H1 (cell line): ENCODE data around the gene RAB44. TPM values are rescaled to one million over a fixed set of nuclear protein-coding genes. Genes with fewer than 3 reads are reported as not detected.

ENCODE experiments used
- FOSL1 ChIP-seq: IDR thresholded peaks from 2 replicates; pipeline ENCODE4 v1.6.1; 2011; ENCODE audit warnings: mild to moderate bottlenecking, low read depth, low read length, moderate library complexity; ENCODE audit not compliant: insufficient read depth
- RBBP5 ChIP-seq: IDR thresholded peaks from 2 replicates; pipeline ENCODE4 v1.7.1; 2012; ENCODE audit warnings: low read depth, mild to moderate bottlenecking, inconsistent platforms, low read length, moderate library complexity, borderline replicate concordance
- SRF ChIP-seq: IDR thresholded peaks from 2 replicates; pipeline ENCODE4 v1.6.1; 2011; ENCODE audit warnings: mild to moderate bottlenecking, low read depth, low read length, moderate library complexity
- polyA plus RNA-seq, 7 experiments: library from polyadenylated mRNA; depleted of rRNA in 3 of 7; stranded (reverse) in 5 of 7; unstranded in 2 of 7; fragments of >200 nt in 5 of 7; fragments of 200-250 nt in 2 of 7; gene quantifications; 1 replicate in 5 of 7; 2 replicates in 1 of 7; 4 replicates in 1 of 7; pipeline versions ENCODE4 v1.2.1 to v1.2.3, GENCODE V29; 2011 to 2013; ENCODE audit warnings: missing spikeins in 2 of 7, mixed read lengths in 2 of 7
- total RNA-seq: library from RNA; stranded (reverse); fragmentation: NEBNext Ultra II Directional; extraction: Animal tissue kit (Norgen Biotek cat#: 25700); gene quantifications from 2 replicates; pipeline ENCODE4 v1.2.1, GENCODE V29; 2021
- TF ChIP-seq, protein P1 (sequence below): IDR thresholded peaks from 2 replicates; pipeline ENCODE4 v1.6.1; 2011; ENCODE audit warnings: low read length, improper control_type of control experiment

The RAB44 gene
- total and polyA plus RNA-seq, 2 of the 8 experiments (the other 6 are each of a cell fraction or from before 2014, with no cell fraction given), result 0.02 TPM; not detected in 1

DNA sequence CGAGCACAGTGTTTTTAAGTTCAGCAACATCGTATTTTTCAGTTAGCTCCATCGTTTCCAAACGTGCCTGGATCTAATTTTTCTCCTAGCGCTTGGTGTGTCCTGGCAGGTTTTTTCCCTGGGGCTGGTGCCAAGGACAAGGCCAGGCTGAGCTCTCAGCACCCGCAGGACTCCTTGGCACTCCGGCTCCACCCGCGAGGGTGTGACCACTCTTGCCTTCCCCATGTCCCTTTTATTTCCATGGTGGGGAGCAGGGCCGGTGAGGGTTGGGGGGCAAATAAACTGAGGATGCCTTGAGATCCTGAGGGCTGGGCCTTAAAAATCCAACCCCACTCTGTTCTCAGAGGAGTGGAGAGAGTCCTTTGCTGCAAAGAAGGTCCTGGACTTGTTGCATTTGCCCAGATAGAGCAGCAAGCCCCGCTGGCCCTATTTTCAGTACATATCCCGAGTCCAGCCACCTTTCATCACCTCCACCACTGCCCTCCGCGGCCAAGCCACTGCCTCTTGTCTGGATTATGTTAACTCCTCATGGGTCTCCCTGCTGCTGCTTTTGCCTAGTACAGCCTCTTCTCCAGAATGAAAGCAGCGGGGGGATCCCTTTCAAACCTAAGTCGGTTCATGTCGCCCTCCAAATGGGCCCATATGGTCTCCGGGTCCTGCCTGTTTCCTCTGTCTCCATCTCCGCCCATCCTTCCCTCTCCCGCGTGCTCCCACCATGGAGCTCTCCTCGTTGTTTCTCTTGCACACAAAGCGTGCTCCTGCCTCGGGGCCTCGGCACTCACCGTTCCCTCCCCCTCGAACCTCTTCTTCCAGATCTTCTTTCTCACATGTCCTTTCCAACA is 4.5 kb upstream of the RAB44 start (continued):
- TF ChIP-seq, protein P1, sequence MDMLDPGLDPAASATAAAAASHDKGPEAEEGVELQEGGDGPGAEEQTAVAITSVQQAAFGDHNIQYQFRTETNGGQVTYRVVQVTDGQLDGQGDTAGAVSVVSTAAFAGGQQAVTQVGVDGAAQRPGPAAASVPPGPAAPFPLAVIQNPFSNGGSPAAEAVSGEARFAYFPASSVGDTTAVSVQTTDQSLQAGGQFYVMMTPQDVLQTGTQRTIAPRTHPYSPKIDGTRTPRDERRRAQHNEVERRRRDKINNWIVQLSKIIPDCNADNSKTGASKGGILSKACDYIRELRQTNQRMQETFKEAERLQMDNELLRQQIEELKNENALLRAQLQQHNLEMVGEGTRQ, result no peak
- TF ChIP-seq SRF (no peak), FOSL1 (no peak), RBBP5 (no peak)
